Measurements from ENCODE around the gene SLC33A1.
"Not testable (repeated sequence)": the region's sequence is repeated elsewhere in the genome, so short reads cannot be mapped to it uniquely, and the experiment has no call there.

The SLC33A1 gene

DNA sequence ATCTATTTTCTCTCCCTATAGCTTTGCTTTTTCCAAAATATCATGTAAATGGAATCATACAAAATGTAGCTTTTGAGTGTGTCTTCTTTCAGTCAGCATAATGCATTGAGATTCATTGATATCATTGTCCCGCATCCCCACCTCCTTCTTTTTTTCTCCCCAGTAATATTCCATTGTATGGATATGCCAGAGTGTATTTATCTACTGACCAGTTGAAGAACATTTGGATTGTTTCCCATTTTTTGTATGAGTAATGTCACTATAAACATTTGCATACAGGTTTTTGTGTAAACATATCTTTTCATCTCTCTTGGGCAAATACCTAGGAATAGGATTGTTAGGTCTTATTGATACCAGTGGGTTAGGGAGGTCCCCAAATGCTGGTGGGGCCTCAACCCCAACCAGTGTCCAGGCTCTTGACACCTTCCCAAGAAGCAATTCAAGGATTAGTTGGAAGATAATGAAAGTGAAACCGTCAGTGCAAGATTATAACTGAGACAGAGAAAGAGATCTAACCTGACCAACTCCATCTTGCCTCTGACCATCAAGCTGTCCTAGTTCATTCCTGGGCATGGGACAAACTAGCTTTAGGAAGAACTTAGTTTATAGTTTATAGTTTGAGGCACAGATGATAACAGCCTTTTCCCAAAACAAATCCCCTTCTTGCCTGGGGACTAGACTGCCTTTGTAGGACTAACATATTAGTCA, 7.4 kb upstream of the SLC33A1 start:
- no peak for DNase-seq

DNA sequence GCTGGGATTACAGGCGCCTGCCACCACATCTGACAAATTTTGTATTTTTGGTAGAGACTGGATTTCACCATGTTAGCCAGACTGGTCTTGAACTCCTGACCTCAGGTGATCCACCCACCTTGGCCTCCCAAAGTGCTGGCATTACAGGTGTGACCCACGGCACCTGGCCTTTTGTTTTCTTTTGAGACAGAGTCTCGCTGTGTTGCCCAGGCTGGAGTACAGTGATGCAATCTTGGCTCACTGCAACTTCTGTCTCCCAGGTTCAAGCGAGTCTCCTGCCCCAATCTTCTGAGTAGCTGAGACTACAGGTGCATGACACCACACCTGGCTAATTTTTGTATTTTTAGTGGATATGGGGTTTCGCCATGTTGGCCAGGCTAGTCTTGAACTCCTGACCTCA, 6.2 kb upstream of the SLC33A1 start:
- DNase-seq, result not testable (repeated sequence)

DNA sequence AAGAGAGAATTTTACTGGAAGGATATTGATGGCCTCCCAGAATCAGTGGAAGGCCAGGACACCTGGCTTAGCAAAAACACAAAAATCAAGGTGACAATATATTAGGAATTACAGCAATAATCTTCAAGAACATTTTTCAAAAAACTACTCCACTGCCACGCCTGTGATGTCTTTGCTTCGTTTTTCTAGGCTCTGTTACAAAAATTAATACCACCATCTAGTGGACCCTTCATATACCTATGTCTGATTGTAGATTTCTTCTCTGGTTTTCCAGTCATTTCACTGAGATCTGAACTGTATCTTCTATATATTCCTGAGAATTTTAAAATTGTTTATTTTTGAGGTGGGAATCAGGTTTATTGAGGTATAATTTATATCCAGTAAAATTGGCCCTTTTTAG, 5.6 kb upstream of the SLC33A1 start:
- no peak for DNase-seq

DNA sequence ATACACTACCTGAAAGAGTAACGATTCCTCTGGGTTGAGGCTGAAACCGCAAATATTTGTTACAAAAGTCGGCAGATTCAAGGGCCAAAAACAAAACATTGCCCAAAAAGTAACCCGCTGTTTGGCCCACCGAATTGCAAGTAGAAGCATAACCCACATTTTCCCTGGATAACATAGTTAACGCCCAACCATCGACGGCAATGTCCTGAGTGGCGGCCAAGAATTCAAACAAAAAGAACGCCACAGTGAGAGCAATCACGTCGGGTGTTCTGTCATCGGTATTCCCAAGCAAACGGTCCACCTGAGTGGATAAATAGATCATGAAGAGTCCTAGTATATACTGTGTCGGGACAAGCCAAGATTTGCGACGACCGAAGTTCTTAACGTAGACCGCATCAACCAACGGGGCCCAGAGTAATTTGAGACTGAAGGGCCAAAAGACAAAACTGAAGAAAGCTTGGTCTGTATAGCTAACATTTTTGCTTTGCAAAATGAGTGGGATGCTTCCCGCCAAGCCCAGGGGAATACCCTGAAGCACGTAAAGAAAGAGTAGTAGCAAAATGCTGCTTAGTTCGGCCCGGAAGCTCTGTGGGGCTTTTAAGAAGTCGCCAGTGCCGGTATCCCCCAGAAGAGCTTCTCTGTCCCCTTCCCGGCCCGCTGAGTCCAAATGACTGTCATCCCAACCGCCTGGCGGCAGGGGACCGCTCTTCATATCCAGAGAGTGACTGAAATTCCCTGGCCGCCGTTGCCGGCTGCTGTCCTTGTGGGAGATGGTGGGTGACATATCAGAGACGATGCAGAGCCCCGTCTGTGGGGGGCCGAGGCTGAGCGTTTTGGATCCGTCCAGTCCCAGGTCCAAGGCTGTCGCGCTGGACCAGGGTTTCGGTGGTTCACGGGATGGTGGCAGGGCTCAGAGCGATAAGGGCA, 750 bp downstream of the SLC33A1 start:
- DNase-seq, result no peak

DNA sequence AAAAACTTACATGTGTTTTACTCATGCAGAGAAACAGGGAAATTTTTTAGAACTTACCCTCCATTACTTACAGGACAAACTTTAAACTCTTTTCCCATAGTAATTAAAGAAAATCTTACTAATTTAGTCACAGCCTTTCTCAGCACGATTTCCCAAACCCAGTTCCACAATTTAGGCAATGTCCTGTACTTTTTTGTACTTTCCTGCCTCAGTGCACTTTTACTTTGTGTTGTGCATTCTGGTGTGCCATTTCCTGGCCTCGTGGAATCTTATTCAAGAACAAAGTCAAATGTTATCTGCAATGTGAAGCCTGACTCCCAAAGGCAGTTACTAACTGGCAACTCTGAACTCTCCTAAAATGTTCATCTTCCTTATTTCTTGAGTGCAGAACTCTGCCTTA, 1.9 kb downstream of the SLC33A1 start:
- DNase-seq, result no peak

DNA sequence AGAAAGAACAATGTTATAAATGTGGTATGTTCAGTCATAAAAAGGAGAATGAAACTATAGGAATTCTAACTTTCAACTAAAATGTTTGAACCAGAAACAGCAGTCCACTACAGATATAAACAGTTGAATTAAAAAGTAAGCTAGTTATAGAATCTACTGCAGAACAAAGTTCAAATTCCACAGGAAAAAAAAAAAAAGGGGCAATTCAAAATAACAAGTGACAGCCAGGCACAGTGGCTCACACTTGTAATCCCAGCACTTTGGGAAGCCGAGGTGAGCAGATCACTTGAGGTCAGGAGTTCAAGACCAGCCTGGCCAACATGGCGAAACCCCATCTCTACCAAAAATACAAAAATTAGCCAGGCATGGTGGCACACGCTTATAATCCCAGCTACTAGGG, 4.8 kb downstream of the SLC33A1 start:
- not testable (repeated sequence) for DNase-seq

DNA sequence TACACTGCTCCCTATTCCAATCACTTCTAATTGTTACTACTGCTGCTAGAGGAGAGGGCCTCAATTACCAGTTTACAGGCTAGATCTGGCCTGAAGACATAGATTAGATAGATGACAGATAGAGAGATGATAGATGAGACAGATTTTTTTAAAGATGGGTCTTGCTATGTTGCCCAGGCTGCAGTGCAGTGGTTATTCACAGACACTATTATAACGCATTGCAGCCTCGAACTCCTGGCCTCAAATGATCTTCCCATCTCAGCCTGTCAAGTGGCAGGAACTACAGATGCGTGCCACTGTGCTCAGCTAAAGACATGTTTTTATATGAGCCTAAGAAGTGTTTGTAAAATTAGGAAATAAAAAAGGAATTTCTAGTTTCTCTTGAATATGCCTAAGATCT, 6.2 kb downstream of the SLC33A1 start:
- no peak for DNase-seq

DNA sequence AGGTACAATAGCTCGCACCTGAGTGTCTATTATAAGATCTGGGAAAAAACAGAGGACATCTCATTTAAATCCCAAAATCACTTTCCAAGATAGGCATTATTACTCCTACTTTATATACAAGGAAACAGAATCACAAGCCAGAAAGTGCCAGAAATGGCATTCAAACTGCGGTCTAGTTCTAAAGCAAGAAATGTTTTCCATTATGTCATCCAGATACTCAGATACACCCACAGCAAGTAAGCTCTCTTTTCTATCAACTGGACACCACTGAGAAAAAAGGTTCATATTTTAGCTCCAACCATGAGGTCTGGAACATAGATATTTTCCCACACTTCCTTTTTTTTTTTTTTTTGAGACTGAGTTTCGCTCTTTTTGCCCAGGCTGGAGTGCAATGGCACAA, 8.1 kb downstream of the SLC33A1 start:
- DNase-seq, result no peak

DNA sequence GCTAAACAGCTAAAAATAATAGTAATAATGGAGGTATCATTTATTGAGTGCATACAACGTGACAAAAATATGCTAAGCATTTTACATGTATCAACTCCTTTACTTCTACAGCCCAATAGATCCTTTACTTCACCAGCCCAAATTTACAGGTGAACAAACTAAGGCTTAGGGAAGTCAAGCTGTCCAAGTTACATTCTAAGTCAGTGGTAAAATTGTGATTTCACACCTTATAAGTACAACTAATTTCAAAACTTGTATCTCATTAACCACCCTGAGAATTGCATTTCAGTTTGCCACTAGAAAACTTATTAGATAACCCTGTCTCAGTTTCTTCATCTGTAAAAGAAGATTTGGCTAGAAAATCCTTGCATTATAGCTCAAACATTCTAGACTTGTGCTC, 10.7 kb downstream of the SLC33A1 start:
- DNase-seq, result no peak

DNA sequence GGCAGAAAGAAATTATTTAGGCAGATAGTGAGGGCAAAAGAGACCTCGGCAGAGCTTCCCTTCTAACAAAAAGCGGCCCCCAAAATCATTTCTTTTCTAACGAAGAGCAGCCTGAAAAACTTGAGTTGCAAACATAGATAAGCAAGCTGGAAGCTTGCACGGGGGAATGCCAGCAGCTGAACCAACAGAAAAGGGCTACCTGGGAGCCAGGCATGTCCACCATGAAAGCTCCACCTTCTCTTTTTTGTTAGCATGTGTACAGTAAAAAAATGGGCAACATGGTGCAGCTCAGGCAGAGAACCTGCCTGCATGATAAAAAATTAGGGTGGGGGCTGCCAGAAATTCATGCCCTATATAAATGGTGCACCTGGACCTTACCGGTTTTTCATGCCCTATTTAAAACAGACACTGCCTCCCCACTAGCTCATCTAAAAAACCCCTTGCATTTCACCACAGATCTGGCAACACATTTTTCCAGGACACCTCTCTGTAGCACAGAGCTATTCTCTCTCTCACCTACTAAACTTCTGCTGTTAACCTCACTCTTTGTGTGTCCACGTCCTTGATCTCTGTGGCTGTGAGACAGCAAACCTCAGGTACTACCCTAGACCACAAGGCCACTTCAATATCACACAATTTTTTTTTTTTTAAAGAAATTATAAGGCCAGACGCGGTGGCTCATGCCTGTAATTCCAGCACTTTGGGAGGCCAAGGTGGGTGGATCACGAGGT, 18.7 kb downstream of the SLC33A1 start:
- no peak for DNase-seq

DNA sequence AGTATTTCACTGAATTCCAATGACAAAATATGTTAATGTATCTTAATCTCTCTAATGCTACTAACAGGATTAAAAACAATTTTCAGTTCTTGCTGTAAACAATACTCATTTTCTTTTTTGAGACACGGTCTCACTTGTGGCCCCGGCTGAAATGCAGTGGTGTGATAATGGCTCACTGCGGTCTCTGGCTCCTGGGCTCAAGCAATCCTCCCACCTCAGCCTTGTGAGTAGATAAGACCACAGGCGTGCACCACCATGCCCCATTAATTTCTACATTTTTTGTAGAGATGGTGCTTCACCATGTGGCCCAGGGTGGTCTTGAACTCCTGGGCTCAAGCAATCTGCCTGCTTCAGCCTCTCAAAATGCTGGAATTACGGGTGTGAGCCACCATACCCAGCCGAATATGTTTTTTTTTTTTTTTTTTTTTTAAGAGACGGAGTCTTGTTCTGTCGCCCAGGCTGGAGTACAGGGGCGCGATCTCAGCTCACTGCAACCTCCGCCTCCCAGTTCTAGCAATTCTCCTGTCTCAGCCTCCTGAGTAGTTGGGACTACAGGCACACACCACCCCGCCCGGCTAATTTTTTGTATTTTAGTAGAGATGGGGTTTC, 25.6 kb downstream of the SLC33A1 start:
- DNase-seq, result not testable (repeated sequence)

DNA sequence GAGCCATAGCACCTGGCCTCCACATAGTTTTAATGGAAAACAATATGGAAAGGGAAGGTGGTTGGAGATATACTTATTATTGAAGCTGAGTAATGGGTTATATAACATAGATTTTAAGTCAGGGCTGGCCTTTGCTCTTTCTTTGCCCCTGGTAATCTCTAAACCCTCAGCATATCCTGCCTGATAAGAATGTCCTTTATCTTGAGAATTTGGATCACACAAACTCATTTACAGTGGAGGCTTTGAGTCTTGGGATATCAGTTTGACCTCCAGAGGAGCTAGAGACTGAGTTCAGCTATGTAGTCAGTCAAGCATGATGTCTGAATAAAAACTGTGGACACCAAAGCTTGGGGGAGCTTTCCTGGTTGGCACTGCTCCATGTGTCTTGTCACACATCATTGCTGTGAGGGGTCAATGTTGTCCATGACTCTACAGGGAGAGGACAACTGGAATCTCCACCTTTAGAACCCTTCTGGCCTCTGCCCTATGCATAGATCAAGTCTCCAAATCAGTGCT, 39.1 kb downstream of the SLC33A1 start:
- no peak for DNase-seq

DNA sequence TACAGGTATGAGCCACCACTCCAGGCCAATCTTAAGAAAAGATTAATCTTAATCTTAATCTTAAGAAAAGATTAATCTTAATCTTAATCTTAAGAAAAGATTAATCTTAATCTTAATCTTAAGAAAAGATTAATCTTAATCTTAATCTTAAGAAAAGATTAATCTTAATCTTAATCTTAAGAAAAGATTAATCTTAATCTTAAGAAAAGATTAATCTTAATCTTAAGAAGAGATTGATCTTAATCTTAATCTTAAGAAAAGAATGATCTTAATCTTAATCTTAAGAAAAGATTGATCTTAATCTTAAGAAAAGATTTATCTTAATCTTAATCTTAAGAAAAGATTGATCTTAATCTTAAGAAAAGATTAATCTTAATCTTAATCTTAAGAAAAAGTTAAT, 41.0 kb downstream of the SLC33A1 start:
- DNase-seq, result not testable (repeated sequence)

DNA sequence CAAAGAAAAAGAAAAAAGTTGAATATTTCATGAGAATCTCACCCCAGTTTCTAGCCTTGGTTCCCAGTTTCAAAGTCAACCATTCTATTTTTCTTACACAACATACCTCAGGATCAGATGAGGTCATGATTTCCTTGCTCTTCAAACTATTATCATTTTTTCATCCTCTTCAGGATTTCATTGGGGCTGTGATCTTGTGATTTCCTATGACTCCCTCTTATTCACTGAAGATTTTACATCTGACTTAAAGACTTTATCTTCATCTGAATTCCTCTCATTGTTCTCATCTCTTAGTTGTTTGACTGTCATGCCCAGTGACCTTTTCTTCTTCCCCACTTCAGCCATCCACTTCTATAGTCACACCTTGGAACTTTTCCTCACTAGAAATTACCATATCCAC, 45.0 kb downstream of the SLC33A1 start:
- DNase-seq, result no peak

DNA sequence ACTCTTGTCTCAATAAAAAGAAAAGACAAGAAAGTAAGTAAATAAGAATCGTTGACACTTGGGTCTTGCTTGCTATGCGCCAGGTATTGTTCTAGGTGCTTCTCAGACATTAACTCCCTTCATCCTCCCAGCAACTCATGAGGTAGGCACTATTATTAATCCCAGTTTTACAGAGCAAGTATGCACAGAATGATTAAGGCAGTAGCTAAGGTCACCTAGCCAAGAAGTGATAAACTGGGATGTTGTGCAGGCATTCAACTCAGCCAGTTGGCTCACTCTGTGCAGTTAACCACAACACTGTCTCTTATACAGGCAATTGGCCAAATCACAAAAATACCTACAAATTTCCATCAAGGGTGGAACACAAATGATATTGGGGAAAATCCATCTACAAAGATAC, 46.4 kb downstream of the SLC33A1 start:
- DNase-seq, result no peak

DNA sequence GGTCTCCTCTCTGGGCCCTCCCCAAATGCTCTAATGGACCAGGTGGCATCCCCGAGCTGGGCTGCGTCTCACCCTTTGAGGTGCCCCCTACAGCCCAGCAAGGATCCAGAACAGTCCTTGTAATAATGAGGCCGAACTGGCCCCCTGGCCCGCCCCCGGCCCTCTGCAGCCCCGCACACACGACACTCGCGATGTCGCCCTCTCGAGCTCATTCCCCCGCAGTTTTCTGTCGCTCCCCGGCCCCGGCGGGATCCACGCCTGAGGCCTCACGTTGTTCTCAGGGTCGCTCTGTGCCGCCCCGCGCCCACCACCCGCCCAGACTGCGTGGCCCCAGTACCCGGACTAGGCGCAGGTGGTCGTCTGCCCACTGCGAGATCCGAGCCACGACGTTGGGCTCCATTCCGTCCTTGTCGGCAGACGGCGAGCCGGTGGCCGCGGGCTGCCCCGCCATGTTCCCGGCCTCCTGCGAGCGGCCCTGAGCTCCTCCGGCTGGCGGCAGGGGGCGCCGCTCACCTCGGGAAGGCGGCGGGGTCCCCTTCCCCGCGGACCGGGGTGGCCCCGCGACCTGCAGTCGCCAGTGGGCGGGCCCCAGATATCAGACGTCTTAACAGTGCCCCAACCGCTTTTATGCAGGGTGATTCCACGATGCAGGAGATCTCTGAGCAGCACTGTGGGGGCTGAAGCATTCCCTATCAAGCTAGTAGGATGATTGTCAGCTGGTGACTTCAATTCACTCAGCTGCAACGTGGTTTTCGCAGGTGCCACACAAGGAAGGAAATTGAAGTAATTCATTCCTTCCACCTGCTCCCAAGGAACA, 48.2 kb downstream of the SLC33A1 start, which contains the start of gene C3orf33:
Gene C3orf33, minus strand, starts transcription at position 477 of the 817 bp plus-strand sequence. Its CDS starts 26 bp downstream, at position 451.
- DNase-seq, result peak; percentile 85

DNA sequence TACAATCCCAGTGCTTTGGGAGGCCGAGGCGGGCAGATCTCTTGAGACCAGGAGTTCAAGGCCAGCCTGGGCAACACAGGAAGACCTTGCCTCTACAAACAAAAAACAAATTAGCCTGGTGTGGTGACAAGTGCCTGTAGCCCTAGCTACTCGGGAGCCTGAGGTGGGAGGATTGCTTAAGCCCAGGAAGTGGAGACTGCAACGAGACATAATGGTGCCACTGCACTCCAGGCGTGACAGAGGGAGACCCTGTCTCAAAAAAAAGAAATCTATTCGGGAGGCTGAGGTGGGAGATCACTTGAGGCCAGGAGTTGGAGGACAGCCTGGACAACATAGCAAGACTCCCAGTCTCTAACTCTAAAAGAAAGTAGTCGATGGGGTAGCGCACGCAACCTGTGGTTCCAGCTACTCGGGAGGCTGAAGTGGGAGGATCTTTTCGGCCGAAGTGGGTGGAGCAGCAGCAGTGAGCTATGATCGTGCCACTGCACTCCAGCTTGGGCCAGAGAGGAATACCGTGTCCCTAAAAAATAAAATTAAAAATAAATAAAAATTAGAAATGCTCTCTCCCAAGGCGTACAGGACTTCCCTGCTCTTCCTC, 48.9 kb downstream of the SLC33A1 start:
- DNase-seq, result no peak

DNA sequence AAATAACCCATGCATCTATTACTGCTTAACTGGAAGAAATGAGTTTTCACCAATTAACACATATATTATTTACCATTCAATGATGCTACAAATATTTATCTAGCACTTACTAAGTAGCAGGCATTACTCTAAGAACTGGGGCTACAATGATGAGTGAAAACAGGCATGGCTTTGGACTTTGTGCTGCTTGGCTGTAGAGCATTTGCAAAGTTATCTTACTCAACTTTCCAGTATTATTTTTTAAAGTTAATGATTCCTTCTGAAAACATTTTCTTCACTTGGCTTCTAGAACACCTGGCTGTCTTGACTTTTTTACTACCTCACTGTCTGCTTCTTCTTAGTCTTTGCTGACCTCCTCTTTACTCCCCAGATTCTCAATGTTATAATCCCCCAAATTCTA, 49.9 kb downstream of the SLC33A1 start:
- DNase-seq, result no peak

DNA sequence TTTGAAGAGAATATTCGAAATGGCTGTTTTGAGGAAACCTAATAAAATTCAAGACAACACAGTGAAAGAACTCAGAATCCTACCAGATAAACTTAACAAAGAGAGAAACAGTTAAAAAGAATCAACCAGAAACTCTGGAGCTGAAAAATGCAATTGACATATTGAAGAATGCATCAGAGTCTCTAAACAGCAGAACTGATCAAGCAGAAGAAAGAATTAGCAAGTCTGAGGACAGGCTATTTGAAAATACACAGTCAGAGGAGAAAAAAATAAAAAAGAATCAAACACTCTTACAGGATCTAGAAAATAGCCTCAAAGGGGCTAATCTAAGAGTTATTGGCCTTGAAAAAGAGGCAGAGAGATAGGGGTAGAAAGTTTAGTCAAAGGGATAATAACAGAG, 61.7 kb downstream of the SLC33A1 start:
- no peak for DNase-seq

DNA sequence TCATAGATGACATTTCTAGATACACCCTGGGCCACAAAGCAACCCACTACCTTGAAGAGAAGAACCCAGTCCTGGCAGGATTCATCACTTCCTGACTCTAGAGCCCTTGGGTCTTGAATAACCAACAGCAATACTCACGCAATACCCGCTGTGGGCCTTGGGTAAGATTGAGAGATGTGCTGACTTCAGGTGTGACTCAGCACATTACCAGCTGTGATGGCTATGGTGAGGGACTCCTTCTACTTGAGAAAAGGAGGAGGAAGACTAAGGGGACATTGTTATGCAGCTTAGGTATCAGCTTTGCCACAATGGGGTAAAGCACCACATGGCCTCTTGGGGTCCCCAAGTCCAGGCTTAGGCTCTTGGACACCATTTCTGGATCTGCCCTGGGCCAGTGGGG, 63.0 kb downstream of the SLC33A1 start:
- DNase-seq, result no peak

DNA sequence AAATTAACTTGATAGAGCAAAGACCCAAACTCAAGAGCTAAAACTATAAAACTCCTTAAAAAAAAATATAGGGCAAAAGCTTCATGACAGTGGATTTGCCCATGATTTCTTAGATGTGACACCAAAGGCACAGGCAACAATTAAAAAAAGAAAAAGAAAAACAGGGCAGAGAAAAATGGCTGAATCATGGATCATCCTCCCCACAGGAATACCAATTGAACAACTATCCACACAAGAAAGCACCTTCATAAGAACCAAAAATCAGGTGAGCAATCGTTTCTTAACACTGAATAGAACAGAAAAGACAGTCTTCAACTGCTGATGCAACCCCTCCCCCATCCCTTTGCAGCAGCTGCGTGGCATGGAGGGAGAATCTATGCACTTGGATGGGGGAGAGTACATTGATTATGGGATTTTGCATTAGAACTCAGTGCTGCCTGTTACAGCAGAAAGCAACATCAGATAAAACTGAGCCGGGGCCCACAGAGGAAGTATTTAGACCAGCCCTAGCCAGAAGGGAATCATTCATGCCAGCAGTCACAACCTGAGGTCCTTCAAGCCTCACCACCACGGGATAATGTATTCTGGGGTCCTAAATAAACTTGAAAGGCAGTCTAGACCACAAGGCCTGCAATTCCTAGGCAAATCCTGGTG, 63.8 kb downstream of the SLC33A1 start:
- DNase-seq, result no peak

All from NCI-H1105 (cell line).